NCI-H2171 treated with DMSO at 0.1 percent for 48 hours (cell line): ENCODE results near the gene PCYOX1L.

Source experiments
- DNase-seq: peaks from one replicate; lab custom pipeline; 2025; lab: John Stamatoyannopoulos, UW

The PCYOX1L gene

DNA sequence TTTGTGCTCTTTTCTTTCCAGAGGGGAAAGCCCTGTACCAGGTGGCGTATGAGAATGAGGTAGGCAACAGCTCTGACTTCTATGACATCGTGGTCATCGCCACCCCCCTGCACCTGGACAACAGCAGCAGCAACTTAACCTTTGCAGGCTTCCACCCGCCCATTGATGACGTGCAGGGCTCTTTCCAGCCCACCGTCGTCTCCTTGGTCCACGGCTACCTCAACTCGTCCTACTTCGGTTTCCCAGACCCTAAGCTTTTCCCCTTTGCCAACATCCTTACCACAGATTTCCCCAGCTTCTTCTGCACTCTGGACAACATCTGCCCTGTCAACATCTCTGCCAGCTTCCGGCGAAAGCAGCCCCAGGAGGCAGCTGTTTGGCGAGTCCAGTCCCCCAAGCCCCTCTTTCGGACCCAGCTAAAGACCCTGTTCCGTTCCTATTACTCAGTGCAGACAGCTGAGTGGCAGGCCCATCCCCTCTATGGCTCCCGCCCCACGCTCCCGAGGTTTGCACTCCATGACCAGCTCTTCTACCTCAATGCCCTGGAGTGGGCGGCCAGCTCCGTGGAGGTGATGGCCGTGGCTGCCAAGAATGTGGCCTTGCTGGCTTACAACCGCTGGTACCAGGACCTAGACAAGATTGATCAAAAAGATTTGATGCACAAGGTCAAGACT lies 10.3 kb downstream of the PCYOX1L start:
- no peak for DNase-seq

GRCh38 chr5:149370878-149371277 lies 13.0 kb downstream of the PCYOX1L start:
- no peak for DNase-seq

- peak; percentile 45 for DNase-seq
Observed at GRCh38 chr5:149371296-149371962, 13.6 kb downstream of the PCYOX1L start.

DNA sequence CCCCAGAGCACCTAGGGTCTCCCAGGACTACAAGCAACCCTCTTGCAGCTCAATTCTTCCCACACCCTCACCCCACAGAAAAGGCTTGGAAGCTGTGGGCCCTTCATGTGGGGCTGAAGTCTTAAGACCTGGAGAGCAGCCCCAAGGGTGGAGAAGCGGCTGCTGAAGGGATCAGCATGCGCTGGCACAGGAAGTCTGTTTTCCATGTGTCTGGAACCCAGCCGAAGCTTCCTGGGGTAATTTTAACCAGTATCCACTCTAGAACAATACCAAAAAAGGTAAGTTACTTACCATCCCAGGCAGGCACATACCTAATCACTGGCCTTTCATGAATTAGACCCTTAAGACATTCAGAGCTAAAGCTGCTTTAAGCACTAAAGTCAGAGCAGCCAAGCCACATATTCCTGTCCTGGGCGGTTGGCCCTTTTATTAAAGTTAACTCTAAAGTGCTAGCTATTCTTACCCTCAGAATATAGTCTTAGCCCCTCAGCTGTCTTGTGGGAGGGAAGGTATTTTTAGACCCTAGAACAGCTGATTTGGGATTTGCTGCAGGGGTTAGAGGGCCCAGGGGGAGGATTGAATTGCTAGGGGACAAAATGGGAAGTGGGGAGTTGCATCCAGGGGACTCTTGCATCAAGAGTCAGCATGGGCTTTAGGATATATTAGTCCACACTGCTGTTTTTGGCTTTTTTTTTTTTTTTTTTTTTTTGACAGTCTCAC lies 14.4 kb downstream of the PCYOX1L start:
- no peak for DNase-seq

GRCh38 chr5:149372932-149373331 lies 15.1 kb downstream of the PCYOX1L start:
- no peak for DNase-seq

DNA sequence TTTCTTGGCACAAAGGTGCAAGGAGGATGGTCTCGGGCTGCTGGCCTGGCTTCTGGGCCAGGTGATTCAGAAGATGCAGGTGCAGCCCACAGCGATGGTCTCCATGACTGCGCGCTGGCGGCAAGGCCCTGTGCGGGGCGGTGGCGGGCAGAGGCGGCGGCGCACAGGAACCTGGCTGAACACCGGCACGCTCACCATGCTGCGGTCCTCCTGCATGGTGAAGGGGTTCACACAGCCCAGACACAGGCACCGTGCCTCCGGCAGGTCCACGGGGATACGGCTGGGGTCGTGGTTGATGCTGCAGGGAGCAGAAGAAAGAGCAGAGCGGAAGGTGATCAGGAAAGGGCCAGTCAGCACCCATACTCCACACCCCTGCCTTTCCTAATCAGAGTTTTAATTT lies 16.5 kb downstream of the PCYOX1L start:
- no peak for DNase-seq

GRCh38 chr5:149374801-149375200 lies 17.0 kb downstream of the PCYOX1L start:
- no peak for DNase-seq

- DNase-seq: no peak
Observed at GRCh38 chr5:149375434-149375833, 17.6 kb downstream of the PCYOX1L start.

GRCh38 chr5:149376104-149376503 lies 18.3 kb downstream of the PCYOX1L start:
- DNase-seq: no peak

DNA sequence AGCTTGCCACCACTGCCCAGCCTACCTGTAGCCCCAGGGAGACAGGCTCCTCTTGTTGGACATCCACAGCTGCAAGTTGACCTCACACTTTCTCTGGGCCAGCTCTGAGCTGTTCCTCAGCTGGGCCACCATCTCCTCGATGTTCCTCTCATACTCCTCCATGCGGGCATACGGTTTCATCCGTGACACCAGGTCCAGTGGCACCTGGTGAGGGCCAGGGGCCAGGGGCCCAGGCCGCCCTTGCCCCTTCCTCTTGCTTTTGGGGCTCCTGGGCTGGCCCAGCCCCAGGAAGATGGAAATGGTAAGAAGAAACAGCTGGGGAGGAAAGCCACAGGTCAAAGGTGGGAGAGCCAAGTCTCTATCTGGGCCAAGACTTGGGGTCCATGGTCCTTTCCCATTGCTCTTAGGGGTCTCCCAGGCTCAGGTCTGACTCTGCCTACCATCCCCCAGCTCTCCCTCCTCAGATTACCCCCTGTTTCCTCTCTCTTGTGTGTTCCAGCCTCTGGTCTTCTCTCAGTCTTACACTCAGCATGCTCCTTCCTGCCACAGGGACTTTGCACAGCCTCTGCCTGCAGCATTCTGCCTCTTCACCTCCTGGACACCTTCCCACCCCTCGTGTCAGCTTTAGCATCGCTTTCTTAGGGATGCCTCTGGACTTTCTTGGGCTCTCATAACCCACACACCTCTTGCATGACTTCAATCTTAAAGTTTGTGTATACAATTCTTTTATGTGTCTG lies 19.0 kb downstream of the PCYOX1L start:
- DNase-seq: no peak

GRCh38 chr5:149378241-149378820 lies 20.5 kb downstream of the PCYOX1L start:
- DNase-seq: no peak

GRCh38 chr5:149379177-149379761 lies 21.4 kb downstream of the PCYOX1L start, which contains the start of gene IL17B:
IL17B (minus strand) TSS chr5:149379292; CDS start chr5:149379225, 67 bp downstream.
- no peak for DNase-seq

GRCh38 chr5:149379818-149380374 lies 22.1 kb downstream of the PCYOX1L start:
- DNase-seq: no peak

- DNase-seq: no peak
Observed at GRCh38 chr5:149380466-149381121, 22.7 kb downstream of the PCYOX1L start.

- no peak for DNase-seq
Observed at GRCh38 chr5:149381261-149381985, 23.6 kb downstream of the PCYOX1L start.

DNA sequence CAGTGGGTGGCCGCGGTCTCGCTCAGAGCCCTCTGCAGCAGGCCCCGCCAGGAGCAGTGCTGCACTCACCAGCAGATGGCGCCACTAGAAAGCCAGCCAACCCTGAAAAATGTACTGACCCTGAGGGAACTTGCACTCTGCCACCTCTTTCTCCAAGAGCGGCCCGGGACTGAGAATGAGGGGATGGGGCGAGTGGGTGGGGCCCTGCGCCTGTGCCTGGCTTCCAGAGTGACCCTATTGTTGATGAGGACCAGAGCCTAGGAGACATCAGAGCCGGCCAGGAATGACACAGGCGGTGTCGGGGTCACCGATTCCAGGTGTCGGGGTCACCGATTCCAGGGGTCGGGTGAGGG lies 24.1 kb downstream of the PCYOX1L start:
- peak; percentile 31 for DNase-seq

- DNase-seq: no peak
Observed at GRCh38 chr5:149382517-149383220, 24.8 kb downstream of the PCYOX1L start.

GRCh38 chr5:149383399-149383798 lies 25.6 kb downstream of the PCYOX1L start:
- no peak for DNase-seq

GRCh38 chr5:149386166-149386565 lies 28.3 kb downstream of the PCYOX1L start:
- no peak for DNase-seq
